Hepatocyte (in vitro differentiated cells): ENCODE data around the gene WAPL.

Experiments
- CTCF ChIP-seq: fragments of 200-600 bp; sonication (generic); IDR thresholded peaks from 2 replicates; pipeline ENCODE4 v1.5.1; 2016; ENCODE audit warnings: antibody characterized with exemption, mild to moderate bottlenecking; ENCODE audit not compliant: poor library complexity
- EZH2 ChIP-seq: fragments of 200-600 bp; sonication (generic); IDR thresholded peaks from 2 replicates; pipeline ENCODE4 v1.6.1; 2016; ENCODE audit warnings: antibody characterized with exemption, mild to moderate bottlenecking, borderline replicate concordance
- EZH2phosphoT487 ChIP-seq: fragments of 200-600 bp; sonication (generic); IDR thresholded peaks from one replicate; pipeline ENCODE4 v1.6.1; 2018; ENCODE audit warnings: antibody characterized with exemption, mild to moderate bottlenecking, low read depth, moderate library complexity; ENCODE audit not compliant: unreplicated experiment, severe bottlenecking

- TF ChIP-seq CTCF (no peak), EZH2 (no peak), EZH2phosphoT487 (no peak)
These were observed 518 bp downstream of the WAPL start for GRCh38 chr10:86520871-86521677.
